Stimulated activated CD4-positive, alpha-beta T cell treated with anti-CD3 and anti-CD28 coated beads, Interleukin-12 subunit alpha, Interleukin-12 subunit beta, amount 100 ng/mL, for 24 hours (primary cell): ENCODE measurements around the gene INHBE.
A peak's percentile ranks its signal among the peaks of the same experiment; 100 is the strongest.
"Not testable (repeated sequence)": the region's sequence is repeated elsewhere in the genome, so short reads cannot be mapped to it uniquely, and the experiment has no call there.

Source experiments
- DNase-seq, 2 experiments: peaks; one replicate each; pipeline ENCODE4 v3.0.0-alpha.2; 2020; ENCODE audit warnings: low read depth in 2 of 2

The INHBE gene, protein sequence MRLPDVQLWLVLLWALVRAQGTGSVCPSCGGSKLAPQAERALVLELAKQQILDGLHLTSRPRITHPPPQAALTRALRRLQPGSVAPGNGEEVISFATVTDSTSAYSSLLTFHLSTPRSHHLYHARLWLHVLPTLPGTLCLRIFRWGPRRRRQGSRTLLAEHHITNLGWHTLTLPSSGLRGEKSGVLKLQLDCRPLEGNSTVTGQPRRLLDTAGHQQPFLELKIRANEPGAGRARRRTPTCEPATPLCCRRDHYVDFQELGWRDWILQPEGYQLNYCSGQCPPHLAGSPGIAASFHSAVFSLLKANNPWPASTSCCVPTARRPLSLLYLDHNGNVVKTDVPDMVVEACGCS

DNA sequence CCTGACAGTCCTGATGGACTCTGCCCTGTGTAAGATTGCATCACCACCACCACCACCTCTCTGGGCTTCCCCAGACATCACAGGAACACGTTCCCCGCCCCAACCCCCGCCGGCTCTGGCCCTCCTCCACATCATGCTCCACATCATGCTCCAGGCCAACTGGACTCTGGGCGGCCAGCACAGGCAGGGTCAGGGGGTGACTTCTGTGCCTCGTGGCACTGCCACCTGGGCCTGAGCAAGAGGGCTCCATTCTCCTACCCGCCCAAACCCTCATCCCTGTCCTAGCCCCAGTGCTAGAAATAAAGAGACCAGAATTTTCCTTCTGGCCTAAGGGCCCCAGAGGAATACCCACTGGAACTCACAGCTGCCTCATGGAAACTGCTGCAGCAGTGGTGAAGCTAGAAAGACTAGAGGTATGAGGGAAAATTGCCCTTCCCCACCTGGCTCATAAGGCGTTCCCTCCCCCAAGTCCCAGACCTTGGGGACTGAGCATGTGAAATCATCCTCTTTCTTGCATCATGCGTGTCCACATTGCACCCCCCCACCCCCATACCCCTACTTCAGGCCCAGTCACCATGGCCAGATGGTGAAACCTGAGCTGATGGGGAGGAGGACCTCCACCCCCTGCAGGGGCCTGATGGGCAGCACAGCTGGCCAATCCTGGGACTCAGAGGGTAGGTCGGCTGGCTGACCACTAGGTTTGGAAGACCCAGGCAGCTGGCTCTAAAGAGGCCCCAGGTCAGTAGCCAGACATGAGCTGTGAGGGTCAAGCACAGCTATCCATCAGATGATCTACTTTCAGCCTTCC lies at the start of gene INHBE:
Gene INHBE, plus strand, starts transcription at position 742 of the 808 bp plus-strand sequence. CDS start 230 bp downstream, outside the sequence.
- no peak for DNase-seq

DNA sequence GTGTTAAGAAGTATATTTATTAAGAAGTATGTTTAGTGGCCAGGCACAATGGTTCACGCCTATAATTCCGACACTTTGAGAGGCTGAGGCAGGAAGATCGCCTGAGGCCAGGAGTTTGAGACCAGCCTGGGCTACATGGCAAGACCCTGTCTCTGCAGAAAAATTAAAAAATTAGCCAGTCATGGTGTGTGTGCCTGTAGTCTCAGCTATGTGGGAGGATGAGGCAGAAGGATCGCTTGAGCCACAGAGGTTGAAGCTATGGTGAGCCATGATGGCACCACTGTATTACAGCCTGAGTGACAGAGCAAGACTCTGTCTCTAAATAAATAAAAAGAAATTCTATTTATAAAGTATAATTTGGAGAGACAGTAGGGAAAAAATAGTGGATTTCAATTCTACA lies 44.6 kb upstream of the INHBE start:
- DNase-seq: no peak

DNA sequence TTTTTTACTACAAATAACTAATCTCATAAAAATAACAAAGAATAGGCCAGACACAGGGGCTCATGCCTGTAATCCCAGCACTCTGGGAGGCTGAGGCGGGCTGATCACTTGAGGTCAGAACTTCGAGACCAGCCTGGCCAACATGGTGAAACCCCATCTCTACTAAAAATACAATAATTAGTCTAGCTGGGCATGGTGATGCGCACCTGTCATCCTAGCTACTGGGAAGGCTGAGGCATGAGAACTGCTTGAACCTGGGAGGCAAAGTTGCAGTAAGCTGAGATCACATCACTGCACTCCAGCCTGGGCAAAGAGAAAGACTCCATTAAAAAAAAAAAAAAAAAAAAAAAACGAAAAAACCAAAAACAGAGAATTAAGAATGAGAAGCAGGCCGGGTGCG lies 40.9 kb upstream of the INHBE start:
- not testable (repeated sequence) for DNase-seq

DNA sequence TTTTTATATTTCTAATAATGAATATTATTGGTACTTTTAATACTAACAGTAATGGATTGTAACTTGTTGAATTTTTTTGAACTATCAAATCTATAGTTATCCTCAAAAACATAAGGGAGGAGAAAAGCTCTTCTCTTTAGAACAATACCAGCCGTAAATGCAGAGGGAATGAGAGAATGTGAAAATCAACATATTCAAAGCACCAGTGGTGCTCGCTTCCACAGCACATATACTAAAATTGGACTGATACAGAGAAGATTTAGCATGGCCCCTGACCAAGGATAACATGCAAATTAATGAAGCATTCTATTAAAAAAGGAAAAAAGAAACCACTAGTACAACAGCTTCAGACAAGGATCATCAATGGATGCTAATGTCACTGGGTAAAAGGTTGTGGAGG lies 40.0 kb upstream of the INHBE start:
- no peak for DNase-seq

DNA sequence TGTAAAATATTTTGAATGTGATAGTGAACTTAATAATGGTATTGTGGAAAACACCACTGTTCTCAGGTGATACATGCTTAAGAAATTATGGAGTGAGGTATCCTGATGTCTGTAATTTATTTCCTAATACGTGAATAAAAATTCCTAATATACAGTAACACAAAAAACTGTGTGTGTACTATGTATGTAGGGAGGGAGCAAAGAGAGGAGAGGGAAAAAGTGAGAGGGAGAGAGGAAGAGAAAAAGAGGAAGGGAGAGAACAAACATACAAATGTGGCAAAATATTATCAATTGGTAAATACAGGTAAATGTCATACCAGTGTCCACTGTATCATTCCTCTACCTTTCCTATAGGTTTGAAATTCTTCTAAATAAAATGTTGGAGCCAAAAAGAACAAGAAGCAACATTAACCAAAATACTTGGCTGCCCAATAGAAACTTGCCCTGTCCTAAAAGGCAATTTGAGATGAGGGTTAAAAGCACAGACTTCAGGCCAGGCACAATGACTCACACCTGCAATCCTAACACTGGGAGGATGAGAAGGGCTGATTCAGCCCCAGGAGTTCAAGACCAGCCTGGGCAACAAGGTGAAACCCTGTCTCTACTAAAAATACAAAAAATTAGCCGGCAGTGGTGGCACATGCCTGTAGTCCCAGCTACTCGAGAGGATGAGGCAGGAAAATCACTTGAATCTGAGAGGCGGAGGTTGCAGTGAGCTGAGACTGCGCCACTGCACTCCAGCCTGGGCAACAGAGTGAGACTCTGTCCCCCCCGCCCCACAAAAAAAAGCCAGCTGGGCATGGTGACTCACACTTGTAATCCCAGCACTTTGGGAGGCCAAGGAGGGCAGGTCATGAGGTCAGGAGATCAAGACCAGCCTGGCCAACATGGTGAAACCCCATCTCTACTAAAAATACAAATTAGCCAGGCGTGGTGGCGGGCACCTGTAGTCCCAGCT lies 38.8 kb upstream of the INHBE start:
- DNase-seq: no peak

DNA sequence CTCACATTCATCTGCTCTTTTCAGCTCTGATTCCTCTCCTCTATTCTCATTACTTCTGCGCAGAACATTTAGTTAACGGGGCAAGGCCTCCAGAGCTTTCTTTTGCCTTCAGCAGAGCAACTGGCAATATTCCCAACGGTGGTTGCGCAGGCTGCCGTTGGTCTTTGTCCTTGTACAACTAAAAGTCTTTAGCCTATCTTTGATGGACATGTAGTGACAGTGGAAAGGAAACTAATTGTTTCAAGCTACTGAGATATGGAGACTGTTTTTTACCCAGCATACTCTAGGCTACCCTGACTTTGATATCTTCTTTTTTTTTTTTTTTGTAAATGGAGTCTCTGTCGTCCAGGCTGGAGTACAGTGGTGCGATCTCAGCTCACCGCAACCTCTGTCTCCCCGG lies 36.9 kb upstream of the INHBE start:
- no peak for DNase-seq

DNA sequence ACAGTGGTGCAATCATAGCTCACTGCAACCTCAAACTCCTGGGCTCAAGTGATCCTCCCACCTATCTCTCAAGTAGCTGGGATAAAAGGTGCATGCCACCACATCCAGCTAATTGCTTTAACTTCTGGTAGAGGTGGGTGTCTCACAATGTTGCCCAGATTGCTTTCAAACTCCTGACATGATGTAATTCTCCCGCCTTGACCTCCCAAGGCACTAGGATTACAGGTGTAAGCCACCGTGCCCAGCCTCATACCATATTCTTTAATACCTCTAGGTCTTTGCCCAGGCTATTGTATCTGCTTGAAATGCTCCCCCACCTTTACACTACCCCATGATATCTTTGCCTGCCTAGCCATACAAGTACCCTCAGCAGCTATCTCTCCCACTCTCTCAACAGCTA lies 35.6 kb upstream of the INHBE start:
- DNase-seq: no peak

DNA sequence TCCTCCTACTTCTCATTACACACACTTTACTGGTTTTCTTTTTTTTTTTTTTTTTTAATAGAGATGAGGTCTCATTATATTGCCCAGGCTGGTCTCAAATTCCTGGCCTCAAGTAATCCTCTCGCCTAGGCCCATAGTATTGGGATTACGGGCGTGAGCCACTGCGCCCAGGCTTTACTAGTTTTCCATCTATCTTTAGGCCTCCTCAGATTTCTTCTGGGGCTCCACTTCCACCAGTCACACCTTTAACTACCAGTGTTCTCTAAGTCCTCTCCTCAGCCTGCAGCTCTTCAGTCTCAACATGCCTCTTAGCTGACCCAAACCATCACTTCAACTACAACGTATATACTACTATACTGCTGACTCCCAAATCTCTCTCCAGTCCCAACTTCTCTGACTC lies 34.6 kb upstream of the INHBE start:
- no peak for DNase-seq

DNA sequence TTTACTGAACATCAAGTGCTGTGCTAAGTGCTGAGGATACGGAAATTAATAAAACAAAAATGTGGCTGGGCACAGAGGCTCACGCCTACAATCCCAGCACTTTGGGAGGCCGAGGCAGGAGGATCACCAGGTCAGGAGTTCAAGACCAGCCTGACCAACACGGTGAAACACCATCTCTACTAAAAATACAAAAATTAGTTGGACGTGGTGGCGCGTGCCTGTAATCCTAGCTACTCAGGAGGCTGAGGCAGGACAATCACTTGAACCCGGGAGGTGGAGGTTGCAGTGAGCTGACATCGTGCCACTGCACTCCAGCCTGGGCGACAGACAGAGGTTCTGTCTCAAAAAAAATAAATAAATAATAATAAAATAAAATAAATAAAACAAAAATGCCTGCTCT lies 28.2 kb upstream of the INHBE start:
- not testable (repeated sequence) for DNase-seq

DNA sequence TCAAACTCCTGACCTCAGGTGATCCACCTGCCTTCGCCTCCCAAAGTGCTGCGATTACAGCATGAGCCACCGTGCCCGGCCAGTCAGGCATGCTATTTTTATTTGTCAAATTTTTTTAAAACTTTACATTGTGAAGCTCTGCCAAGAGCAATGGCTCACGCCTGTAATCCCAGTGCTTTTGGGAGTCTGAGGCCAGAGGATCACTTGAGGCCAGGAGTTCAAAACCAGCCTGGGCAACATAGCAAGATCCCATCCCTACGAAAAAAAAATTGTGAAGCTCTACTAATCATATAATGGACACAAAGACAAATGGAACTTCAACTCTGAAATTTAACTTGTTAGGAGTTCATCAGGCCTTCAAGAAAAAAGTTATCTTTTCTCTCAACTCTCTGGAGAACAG lies 26.1 kb upstream of the INHBE start:
- DNase-seq: no peak

DNA sequence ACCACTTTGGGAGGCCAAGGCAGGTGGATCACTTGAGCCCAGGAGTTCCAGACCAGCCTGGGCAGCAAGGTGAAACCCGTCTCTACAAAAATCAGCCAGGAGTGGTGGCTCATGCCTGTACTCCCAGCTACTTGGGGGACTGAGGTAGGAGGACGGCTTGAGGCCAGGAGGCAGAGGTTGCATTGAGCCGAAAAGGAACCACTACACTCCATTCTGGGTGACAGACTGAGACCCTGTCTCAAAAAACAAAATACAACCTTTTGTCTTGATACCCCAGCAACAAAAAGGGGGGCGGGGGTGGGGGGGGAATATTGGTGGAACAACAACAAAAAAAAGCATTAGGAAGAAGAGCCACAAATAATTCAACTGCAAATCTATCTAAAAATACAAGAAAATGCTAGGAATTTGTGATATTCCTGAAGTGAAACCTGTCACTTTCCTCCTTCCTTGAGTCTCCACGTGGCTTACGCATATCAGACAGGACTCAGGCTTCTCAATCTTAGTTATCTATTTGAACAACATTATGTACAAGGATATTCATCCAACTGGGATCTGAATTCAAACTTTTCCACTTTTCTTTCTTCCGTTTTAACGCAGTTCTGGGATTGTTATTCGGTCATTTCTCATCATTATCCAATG lies 25.5 kb upstream of the INHBE start:
- DNase-seq: no peak

DNA sequence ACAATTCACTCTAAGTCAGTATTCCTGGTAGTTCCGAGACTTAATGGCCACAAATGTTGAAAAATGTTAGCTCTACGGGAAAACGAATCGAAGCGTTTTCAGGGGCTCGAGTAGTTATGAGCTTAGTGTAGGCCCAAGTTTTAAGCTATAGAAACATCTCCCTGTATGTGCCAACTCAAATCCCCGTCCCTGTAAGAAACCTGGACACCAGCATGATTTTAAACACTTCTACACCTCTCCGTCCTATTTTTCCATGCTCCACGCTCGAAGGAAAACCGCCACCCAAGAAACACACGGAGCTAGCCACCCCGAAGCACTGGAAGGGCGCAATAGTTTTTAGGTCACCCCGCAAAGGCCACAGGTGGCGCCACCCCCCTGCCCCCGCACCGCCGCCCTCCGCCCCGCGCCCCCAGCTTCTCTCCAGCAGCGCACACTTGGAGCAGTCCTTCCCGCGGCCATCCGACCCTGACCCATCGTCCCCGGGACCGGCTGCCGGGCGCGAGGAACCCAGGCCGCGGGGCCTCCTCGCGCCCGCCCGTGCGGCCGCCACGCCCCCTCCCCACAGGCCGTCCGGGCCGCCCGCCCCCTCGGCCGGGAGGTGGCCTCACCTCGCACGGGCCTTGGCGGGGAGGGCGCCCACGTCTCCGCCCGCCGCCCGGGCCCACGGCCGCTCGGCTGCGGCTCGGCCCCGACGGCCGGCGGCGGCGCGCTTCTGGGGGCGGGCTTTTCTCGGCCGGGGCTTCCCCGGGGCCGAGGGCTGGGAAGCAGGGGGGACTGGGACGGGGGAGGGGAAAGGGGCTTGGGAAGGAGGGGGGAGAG lies 24.8 kb upstream of the INHBE start:
- DNase-seq: peak; percentile 34 to 35

DNA sequence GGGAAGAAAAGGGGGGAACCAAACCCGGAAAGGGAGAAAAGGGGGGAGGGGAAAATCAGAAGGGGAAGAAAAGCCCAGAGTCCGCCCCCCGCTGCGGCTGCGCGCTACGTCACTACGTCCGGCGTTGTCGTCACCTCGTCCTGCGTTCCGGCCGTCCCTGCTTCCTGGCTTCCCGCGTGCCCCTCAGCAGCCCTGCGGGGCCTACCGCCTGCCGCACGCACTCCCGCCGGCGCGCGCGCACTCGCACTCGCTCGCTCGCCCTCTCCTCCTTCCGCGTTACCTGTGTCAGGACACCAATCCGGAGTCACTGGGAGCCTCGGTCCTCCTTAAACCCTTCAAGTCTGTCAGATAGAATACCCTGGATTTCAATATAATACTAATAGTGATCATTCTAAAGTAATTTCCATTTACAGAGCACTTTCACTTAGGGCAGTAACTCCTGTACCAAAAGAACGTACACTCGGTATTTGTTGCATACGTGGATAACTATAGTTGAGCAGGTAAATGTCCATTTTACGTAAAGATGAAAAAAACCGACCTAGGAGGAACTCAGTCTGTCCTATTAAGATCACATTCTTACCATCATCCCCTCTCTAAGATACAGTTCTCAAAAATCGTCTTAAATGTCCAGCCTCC lies 24.1 kb upstream of the INHBE start, which contains the start of gene R3HDM2:
Gene R3HDM2, minus strand, starts transcription at position 113 of the 636 bp plus-strand sequence. CDS start 120,615 bp downstream, outside the sequence.
- DNase-seq: peak; percentile 93 to 96

DNA sequence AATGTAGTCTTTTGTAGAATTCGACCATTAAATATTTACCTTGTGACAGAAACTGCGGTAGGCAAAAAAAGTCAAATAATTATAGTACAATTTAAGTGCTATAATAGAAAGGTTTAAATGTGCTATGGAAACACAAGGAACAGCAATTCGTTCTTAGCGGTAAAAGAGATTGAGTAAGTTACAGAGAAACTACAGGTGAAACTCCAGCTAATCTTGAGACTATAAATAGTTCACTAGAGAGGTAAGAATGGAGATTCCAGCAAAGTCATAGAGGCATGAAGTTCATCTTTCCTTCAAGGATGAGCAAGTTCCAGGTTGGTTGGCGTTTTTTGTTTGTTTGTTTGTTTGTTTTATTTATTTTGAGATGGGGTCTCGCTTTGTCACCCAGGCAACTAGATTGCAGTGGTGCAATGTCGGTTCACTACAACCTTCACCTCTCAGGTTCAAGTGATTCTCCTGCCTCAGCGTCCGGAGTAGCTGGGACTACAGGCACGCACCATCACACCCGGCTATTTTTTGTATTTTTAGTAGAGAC lies 23.4 kb upstream of the INHBE start:
- DNase-seq: no peak

DNA sequence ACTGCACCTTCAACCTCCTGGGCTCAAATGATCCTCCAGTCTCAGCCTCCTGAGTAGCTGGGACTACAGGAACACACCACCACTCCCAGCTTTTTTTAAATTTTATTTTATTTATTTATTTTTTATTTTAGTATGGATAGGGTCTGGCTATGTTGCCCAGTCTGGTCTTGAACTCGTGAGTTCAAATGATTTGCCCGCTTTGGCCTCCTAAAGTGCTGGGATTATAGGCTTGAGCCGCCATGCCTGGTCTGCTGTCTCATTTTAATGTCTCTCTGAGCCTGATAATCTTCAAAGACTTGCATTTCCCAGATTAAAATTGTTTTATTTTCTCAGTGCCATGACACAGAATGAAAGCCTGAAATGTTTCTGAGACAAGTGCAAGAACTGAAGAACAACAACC lies 21.7 kb upstream of the INHBE start:
- DNase-seq: no peak

DNA sequence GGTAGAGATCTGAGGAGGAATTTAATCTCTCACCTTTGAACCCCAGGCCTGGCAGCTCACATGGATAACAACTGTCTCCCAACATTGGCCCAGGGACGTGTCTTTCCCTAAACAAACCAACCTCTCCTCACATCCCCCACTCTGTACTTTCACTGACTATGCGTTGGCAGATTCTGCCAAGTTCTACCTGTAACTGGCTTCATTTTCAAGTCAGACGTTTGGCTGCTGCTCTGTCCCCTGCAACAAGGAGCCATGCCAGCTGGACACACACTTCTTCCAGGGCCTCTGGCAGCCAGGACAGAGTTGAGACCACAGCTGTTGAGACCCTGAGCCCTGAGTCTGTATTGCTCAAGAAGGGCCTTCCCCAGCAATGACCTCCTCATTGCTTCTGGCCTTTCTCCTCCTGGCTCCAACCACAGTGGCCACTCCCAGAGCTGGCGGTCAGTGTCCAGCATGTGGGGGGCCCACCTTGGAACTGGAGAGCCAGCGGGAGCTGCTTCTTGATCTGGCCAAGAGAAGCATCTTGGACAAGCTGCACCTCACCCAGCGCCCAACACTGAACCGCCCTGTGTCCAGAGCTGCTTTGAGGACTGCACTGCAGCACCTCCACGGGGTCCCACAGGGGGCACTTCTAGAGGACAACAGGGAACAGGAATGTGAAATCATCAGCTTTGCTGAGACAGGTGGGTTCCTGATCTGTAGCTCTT lies 20.4 kb upstream of the INHBE start, which contains the start of gene INHBC:
Gene INHBC, plus strand, starts transcription at position 268 of the 707 bp plus-strand sequence. Its CDS starts 103 bp downstream, at position 371.
- no peak for DNase-seq

DNA sequence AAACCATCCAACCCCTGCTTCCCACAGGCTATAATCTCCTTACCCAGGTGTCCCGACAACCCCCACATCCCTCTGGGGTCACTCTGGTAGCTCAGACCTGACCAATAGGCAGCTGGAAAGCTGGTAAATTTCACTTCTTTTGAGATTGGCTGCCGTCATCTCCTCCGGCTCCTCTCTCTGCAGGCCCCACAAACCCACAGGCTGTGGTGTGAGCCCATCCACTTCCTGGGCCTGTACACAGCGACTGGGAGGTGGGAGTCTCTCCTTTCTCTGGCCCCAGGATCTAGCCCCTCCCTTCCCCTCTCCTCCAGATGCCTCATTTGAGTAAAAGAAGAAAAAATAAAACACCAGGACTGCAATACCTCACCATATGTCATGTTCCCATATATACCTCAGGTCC lies 19.8 kb upstream of the INHBE start:
- DNase-seq: no peak

DNA sequence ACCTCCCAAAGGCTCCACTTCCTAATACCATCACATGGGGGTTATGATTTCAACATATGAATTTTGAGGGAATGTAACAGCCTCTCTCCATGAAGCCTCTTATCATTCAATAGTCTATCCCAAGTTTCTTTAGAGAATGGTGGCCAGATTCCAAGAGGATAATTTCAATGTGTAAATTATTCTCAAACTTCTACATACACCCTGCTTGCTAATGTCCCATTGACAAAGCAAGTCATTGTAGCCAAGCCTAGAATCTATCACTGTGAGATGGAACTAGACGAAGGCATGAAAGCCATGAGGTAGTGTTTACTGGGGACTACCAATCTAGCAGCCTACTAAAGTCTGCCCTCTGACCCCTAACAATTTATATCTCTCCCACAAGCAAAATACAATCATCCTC lies 16.7 kb upstream of the INHBE start:
- DNase-seq: no peak

DNA sequence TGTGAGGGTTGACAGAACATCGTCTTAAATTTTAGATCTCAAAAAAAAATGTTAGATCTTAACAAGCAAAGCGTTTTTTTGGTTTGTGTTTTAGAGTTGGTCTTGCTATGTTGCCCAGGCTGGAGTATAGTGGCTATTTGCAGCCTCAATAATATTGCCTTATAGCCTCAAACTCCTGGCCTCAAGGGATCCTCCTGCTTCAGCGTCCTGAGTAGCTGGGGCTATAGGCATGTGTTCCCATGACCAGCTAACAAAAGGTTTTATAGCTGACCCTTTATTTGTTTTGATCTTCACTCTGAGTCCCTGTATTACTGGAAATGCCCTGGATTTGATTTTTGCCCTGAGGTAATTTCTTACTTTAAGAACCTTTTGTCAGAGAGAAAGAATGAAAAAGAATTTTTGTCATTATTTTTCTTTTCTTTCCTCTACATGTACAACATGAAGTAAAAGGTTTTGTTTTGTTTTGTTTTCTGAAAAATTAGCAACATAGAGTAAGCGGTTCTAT lies 15.3 kb upstream of the INHBE start:
- no peak for DNase-seq
